CD4-positive, alpha-beta T cell treated with Interleukin-1 beta for 1 hour (primary cell): ENCODE data around the gene CELF2.

ENCODE experiments used
- DNase-seq, 2 donors: peaks; one replicate each; pipeline ENCODE4 v3.0.0-alpha.2; 2020 to 2022

CELF2 gene

DNA sequence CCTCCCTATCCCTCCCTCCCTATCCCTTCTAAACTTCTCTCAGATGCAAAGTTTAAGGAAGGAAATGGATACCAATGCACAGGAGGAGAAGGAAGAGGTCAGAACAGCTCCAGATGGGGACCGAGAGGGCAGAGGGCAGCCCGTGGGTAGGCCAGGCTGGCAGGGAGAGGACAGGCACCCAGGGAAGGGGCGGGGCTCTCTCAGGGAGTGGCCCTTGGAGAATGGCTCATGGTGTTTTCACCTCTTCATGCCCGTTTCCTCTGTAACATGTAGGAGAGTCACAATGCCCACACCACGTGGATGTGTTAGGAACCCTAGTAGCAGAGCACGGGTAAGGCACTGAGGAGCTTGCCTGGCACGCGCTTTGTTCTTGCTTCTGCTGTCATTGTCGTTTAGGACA, 264.5 kb downstream of the CELF2 start:
- no peak for DNase-seq

DNA sequence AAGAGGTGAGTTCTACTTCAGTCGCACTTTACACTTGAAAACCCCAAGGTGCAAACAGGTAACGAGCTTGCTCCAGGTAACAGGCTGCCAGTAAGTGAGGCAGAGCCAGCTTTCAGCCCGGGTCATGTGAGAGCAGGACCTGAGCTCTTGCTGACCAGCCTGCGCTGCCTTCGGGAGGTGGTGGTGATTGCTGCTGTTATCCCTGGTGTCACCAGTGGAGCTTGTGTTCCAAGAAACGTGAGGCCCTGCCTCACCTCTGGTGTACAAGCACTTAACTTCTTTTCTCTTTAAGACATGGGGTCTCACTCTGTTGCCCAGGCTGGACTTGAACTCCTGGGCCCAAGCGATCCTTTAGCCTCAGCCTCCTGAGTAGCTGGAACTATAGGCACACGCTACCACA, 265.0 kb downstream of the CELF2 start:
- no peak for DNase-seq

DNA sequence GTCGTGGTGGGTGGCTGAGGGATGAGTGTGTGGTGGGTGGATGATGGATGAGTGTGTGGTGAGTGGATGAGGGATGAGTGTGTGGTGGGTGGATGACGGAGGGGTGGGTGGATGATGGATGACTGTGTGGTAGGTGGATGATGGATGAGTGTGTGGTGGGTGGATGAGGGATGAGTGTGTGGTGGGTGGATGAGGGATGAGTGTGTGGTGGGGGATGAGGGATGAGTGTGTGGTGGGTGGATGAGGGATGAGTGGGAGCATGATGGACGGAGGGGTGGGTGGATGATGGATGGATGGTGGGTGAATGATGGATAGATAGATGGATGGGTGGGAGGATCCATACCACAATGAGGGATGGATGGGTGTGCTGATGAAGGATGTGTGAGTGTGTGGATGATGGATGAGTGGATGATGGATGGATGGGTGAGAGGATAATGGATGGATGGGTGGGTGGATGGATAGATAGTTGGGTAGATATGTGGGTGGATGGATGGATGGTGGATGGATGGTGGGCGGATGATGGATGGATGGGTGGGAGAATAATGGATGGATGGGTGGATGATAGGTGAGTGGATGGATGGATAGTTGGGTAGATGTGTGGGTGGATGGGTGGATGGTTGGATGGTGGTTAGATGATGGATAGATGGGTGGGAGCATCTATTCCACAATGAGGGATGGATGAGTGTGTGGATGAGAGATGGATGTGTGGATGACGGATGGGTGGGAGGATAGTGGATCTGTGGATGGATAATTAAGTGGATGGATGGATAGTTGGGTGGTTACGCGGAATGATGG, 266.8 kb downstream of the CELF2 start:
- no peak for DNase-seq

DNA sequence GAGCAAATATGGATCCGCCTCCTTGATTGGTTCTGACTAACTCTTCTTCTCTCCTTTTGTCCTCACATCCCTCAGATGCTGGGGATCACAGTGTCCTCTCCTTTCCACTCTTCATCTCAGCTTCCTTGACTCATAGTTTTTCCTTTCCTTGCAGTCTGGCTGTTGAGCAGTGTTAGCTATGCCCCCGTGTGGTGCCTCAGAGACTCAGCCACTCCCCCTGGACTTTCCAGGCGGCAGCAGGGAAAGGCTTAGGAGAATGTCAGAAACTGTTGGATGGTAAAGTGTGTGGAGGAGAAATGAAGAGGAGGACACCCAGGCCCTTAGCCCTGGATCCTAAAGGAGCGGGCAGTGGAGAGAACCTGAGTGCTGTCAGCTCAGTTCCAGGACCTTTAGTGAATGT, 267.5 kb downstream of the CELF2 start:
- DNase-seq = no peak

DNA sequence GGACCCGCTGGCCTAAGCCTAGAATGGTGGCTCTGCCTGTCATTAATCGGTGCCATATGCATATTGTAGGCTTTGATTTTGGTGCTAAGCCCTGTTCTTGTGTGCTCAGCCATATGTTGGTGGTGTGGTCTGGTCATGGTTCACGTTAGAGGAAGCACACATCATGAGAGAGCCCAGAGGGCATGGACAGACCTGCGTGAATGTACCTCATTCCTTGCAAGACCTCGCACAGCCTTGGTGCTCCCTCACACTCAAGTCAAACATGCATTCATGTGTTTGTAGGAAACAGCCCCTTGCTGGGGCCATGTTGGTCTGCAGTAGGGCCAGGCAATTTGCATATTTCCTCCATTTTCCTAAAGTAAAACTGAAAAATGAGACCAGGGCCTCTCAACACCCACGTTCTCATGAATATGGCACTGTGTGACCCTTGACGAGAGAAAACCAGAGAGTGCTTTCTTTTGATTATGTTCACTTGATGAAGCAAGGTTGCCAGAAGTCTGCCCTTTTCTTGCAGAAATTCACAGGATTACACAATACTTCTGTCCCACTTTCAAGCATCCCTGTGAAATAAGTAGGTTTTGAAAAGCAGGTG, 268.7 kb downstream of the CELF2 start:
- DNase-seq = no peak

DNA sequence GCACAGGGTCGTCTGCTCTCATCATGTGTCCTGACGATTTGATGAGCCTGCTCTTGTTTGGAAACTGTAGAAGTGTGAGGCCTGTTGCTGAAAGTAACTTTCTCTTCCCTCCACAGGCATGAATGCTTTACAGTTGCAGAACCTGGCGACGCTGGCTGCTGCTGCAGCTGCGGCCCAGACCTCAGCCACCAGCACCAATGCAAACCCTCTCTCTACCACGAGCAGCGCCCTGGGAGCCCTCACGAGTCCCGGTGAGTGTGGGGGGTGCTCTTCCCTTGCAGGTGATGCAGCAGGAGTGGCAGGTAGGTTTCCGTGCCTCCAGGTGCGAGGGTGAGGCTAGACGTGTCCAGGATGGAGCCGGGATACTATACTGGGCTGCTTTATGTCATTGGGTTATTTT, 270.6 kb downstream of the CELF2 start:
- DNase-seq = no peak

DNA sequence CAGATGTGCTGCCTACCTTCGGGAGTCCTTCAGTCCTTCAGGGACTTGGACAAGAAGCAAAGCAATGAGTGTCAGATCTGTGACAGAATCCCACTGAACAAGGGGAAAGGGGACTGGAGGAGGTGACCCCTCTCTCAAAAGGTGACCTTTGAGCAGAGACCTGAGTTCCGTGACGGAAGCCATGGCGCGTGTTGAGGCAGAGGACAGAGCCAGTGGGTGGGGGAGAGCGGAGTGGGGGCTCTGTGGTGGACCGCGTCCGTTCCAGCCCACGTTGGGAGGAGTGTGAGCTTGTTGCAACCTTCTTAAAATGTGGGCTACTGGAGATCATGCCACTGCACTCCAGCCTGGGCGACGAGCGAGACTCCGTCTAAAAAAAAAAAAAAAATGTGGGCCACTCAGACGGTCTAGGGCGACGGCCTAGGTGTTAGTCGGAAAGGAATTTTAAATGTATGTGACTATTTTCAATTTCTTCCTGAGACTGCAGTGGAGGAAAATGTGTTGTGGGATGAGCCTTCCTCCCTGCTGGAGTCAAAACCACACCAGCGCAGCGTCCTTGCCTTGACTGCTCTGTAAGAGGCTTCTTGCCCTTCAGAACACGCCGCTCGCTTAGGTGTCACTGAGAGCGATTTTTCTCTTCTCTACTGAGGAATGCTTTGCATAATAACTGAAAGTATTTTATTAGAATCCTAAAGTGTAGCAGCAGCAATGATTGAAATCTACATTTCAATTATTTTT, 272.7 kb downstream of the CELF2 start:
- DNase-seq = no peak

DNA sequence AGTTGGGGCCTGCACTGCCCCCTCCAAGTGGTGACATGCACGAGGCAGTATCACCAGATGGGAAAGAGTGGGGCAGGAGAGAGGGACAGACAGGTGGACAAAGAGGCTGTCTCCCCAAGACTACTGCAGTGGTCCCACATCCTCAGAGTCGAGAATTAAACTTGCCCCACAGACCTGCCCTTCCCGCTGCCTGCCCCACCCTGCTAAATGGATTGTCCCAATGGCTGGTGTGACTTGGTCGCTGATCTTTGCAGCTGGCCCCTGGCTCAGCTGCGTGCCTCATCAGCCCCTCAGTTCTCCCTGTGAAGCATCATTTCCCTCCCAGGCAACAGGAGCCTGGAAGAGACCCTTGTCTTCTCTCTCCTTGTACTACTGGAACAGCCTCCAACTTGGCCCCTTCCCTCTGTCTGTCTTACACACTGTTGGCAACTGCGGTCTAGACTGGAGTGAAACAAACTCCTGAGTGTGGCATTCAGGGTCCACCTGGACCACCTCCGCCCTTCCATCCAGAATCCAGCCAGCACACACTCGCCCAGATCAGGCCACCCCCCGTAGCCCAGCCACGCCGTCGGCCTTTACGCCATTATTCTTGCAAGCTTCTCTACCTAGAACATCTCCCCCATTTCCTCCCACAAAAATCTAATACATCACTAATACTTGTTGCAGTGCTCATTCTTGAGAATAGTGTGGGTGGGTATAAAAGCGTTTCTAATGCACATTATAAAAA, 275.1 kb downstream of the CELF2 start:
- no peak for DNase-seq

DNA sequence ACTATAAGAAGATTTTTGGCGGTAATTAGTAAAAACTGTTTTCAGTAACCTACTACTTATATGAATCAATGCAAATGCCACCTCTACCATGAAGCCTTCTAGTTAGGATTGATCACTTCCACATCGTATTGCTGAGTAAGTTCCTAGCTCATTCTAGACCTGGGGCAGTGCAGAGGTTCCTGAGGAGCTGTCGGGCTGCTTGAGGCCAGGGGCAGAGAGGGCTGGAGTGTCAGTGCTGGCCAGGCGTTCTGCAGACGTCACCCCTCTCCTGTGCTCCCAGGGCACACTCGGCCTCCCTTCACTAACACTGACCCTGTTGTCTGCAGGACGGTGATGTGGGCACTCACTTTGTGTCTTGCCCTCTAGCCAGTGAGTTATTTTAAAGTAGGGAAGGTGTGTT, 275.7 kb downstream of the CELF2 start:
- DNase-seq = no peak

DNA sequence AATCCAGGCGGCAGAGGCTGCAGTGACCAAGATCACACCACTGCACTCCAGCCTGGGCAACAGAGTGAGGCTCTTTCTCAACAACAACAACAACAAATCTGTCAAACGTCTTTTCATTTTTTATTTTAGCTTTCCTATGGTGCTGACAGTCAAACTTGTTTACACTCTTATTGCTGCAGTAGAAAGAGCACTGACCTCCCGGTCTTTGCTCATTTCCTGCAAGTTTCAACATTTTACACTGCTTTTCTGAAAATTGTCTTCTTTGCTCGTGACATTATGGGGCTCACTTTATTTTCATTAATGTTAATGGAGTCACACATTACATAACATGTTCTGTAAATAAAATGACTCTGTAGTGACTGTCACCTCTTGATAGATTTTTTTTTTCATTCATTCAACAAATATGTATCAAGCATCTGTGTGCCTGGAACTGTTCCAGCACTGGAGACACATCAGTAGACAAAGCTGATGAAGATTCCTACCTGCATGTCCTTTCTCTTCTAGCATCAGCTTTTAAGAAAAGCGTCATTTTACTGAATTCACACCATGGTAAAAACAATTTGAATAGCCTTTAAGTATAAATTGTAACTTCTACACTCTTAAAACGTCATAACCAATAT, 277.3 kb downstream of the CELF2 start:
- DNase-seq = no peak

DNA sequence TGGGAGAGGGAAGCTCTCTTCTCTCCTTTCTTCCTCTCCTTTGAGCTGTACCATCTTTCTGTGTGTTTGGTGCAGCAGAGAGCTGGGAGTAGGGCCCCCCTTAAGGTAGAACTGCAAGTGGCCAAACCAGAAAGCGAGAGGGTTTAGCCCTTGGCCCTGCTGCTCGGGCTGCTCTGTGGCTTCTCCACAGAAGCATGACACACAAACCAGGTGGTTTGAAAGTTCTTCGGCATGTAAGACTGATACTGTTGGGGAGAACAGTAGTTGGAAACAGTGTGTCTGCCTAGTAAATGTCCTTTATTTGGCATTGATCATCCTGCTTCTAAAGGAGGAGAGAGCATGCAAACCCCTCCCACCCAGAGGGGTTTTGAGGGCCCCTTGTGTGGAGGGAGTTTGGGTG, 277.8 kb downstream of the CELF2 start:
- DNase-seq = no peak

DNA sequence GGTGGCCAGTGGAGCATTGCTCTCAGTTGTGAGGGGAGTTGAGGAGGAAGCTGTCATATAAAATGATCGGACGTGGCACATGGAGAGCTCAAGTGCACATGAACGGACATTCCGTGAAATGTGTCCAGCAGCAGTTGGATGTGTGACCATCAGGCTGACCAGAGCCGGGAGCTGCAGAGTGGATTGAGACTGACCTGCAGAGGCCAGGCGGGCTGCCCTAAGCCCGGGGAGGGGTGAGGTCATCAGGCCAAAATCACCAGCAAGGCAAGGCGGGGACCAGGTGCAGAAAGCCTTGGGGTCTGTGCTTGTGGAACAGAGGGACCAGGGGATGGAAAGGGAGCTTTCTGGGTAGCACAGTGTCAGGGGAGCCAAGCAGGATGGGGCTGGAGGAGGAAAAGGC, 279.5 kb downstream of the CELF2 start:
- no peak for DNase-seq

DNA sequence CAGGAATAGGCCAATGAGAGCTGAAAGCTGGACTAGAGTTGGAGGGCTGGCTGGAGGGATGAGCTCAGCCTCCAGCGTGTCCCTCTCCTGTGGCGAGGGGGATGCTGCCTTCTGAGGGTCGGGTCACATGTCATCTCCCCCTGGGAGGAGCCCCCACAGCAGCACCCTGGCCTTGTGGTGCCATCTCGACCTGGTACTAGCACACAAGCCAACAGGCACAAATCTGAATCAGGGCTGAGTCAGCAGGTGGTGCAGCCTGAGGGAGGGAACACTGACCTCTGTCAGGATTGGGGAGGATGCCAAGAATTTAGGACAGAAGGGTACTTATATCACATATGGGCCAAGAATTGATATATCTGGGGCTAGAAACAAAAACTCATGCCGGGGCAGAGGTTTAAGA, 280.4 kb downstream of the CELF2 start:
- no peak for DNase-seq

DNA sequence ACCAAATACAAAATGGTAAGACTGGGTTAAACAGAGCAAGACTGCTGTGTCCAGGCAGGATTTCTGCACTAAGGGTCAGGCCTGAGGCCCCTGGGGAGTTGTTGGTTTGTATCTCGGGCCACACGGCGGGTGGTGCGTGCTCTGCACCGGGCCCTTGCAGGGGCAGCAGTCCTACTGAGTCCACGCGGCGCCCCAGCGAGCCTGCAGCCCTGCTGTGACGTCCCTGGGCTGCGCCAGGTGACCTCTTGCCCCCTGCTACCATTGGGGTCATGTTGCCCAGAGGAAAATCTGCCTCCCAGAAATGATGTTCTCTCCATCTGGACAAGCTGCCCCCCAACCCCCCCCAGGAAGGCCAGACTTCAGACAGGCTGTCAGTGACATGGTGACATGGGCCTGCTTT, 281.5 kb downstream of the CELF2 start:
- no peak for DNase-seq

DNA sequence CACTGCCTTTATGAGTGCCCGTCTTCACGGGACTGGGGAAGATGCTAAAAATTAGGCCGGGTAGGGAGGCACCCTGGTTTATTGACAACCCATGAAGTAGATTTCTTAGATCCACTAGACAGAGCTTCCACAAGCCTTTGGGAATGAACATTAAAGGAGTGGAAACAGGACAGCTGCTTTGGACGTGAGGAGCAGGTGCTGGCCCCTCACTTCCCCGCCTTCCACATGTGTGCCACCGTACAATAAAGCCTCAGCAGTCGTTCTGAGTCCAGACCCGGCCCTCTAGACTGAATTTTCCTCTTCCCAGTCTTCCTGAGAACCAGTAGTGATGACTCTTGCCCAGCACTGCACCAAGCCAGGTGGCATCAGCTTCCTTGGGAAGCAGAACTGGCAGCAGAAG, 282.4 kb downstream of the CELF2 start:
- DNase-seq = no peak

DNA sequence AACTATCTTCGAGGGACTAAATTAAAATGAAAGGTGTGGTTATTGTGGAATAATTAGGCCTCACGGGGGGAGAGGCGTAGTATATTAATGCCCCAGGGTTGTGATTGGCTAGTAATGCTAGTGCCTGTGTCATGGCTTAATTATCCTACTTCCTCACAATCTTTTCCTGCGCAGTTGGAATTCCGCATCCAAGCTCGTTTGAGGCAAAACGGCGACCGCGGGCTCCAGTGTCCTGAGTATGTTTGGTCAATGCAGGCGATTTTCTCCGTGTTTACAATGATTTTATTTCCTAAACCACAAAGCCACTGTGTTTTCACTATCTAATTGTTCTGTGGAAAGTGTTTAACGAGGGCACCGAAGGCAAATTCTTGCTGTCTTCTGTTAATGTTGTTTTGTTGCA, 282.9 kb downstream of the CELF2 start:
- DNase-seq = no peak

DNA sequence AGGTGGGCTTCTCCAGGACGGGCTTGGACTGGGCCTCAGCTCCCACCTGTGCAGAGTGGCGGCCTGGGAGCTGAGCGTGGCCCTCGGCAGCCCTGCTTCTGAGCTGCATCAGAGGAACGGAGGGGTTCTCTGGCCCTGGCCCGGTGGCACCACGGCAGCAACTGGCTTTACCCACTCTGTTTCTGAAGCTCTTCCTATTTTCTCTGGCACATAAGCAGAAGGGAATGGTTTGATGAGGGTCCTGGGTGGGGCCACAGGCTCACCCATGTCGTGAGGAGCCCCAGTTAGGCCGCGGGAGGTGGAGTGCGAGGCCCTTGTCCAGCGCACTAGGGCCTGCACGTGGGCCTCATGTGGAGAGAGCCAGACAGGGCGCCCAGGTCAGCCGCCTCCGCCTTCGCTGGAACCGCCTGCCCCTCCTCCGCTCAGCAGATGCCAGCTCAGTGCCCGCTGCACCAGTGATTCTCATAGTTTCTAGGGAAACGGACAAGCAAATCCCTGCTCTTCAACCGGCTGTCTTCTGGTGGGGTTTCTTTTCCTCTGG, 284.0 kb downstream of the CELF2 start:
- no peak for DNase-seq

DNA sequence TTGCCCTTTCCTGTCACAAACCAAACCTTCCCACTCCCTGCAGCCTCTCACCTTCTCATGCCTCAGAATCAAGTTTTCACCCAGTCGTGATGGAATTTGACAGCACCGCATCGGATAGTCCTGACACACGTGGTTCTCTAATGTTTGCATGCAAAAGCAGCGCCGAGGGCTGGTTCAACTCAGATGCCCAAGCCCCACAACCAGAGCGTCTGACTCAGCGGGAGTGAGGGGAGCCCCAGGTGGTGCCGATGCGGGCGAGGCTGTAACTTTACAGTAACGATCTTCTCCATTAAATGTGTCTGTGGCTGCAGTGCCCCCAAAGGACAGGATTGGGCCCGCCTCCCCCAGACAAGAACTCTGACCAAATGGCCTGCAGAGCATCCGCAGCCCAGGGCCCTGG, 284.5 kb downstream of the CELF2 start:
- DNase-seq = no peak

DNA sequence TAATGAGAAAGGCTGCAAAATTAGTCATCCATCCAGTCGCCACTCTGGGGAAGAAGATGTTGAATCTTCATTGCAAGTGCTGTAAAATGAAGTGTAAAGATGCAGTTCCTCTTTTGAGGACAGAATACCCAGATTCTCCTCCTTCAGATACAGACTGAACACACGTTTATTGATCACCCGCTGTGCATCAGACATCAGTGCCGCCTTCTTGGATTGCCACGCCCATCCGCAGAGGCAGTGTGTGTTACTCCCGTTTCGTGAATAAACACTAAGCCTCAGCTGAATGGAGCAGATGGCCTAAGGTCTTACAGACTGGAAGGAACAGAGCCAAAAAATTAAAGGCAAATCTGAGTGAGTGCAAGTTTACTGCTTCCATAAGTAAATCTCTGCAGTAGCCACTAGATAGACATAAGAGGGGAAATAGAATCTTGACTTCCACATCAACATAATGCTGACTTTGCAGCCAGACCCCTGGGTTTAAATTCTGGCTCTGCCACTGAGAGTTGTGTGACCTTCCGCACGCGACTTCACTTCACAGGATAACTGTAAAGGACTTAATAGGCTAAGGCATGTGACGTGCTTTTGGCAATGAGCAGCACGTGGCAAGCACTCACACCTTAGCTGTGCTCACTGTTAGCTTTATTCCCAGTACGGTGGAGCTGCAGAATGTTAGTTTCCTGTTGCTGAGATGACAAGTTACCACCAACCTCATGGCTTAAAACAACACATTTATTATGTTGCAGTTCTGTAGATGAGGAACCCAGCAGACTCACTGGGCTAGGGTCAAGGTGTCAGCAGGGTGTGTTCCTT, 285.9 kb downstream of the CELF2 start:
- DNase-seq = no peak

DNA sequence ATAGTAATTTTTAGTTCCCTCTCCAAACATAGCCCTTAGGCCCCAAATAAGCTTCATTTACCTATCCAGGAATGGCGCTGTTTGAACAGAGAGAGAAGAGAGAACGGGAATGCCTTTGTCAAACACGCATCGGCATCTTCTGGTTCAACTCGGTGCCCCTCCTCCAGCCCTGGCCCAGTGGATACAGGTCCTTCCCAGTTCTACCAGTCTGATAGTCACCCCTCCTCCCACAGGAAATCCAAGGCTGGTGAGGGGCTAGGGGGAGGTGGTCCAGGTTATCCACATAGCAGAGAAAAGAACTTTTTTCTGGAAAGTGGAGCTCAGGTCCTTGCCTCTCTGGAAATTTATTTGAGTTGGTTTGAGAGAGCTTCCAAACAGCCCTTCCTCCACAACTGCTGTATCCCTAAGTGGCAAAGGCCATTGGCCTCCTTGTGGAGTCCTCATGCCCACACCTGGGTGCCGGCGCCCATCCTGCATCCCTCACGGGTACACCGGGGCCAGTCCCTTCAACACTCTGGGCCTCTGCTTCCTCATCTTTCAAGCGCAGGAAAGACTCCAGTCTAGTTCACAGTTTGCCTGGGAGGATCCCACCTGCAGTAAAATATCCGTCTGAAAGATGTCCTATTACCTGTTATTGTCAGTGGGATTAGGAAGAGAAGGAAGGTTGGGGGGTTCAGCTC, 287.4 kb downstream of the CELF2 start:
- DNase-seq = no peak
